HUES6 (cell line): Measurements from ENCODE around the gene IQCN.
A peak's percentile ranks its signal among the peaks of the same experiment; 100 is the strongest.

Source experiments
- H3K27ac ChIP-seq: 2 replicates; pipeline ENCODE4 v1.7.0; 2013; ENCODE audit warnings: low read depth, mild to moderate bottlenecking, low read length, inconsistent platforms
- H3K27me3 ChIP-seq: 2 replicates; pipeline ENCODE4 v1.6.1; 2013; ENCODE audit warnings: low read length; ENCODE audit not compliant: control insufficient read depth, insufficient read depth
- H3K36me3 ChIP-seq: 2 replicates; pipeline ENCODE4 v1.6.1; 2013; ENCODE audit warnings: low read length; ENCODE audit not compliant: control insufficient read depth, insufficient read depth
- H3K4me1 ChIP-seq: 2 replicates; pipeline ENCODE4 v1.6.1; 2013; ENCODE audit warnings: low read length; ENCODE audit not compliant: control insufficient read depth, insufficient read depth
- H3K4me3 ChIP-seq: 2 replicates; pipeline ENCODE4 v1.5.1; 2013; ENCODE audit warnings: low read depth, low read length
- H3K9ac ChIP-seq: one replicate; pipeline ENCODE4 v1.6.1; 2013; ENCODE audit warnings: mild to moderate bottlenecking, low read length
- H3K9me3 ChIP-seq: 2 replicates; pipeline ENCODE4 v1.6.1; 2013; ENCODE audit warnings: low read depth, low read length; ENCODE audit not compliant: control insufficient read depth, insufficient read depth

Gene IQCN

GRCh38 chr19:18291590-18292461 lies 17.6 kb upstream of the IQCN start:
- no peaks in the 10 kb centered on the region for H3K9me3 ChIP-seq

GRCh38 chr19:18291019-18291524 lies 16.8 kb upstream of the IQCN start:
- Histone ChIP-seq H3K27ac (peak overlapping the region; percentile 93), H3K4me1 (peaks cover 39% of the 10 kb centered on the region)

More at GRCh38 chr19:18291590-18292461, 17.6 kb upstream of the IQCN start:
- H3K4me1 ChIP-seq: peaks cover 34% of the 10 kb centered on the region
- H3K27ac ChIP-seq: peak overlapping the region; percentile 93
- peak overlapping the region; percentile 66 for H3K4me3 ChIP-seq
- peak overlapping the region; percentile 86 for H3K9ac ChIP-seq
- no peaks in the 10 kb centered on the region for H3K36me3 ChIP-seq
- H3K27me3 ChIP-seq: no peaks in the 10 kb centered on the region

DNA sequence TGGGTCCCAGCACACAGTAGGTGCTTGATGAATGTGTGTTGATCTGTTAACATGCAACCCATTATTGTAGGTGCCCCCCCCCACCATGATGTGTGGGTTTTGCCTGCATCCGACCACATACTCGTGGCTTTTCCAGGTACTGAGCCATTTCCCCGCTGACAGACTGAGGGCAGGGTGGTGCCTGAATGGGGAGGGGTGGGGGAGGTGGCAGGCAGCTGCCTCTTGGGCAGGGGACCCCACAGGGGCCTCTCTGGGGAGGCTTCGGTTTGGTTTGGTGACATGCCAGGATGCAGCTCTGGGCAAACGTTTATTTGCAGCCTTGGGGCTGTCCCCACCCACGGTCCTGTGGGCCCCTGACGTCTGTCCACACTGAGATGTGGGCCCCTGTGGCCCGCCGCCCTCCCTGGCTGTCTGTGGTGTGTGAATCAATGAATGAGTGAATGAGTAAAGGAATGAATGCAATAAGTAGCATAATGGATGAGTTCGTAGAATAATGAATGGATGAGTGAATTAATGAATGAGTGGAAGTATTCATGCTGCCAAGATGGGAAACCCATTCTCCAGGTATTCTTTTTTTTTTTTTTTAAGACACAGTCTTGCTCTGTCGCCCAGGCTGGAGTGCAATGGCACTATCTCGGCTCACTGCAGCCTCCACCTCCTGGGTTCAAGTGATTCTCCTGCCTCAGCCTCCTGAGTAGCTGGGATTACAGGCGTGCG lies 16.2 kb upstream of the IQCN start:
- H3K4me3 ChIP-seq: no peak overlapping the region
- H3K36me3 ChIP-seq: no peaks in the 10 kb centered on the region
- H3K9me3 ChIP-seq: no peaks in the 10 kb centered on the region
- H3K27me3 ChIP-seq: no peaks in the 10 kb centered on the region
- no peak overlapping the region for H3K27ac ChIP-seq
- peaks cover 41% of the 10 kb centered on the region for H3K4me1 ChIP-seq
- H3K9ac ChIP-seq: no peak overlapping the region

More at GRCh38 chr19:18291019-18291524, 16.8 kb upstream of the IQCN start:
- Histone ChIP-seq H3K36me3 (no peaks in the 10 kb centered on the region), H3K9me3 (no peaks in the 10 kb centered on the region), H3K9ac (peak overlapping the region; percentile 66), H3K27me3 (no peaks in the 10 kb centered on the region), H3K4me3 (peak overlapping the region; percentile 66)

- no peak overlapping the region for H3K4me3 ChIP-seq
- H3K27ac ChIP-seq: no peak overlapping the region
- no peak overlapping the region for H3K9ac ChIP-seq
- H3K4me1 ChIP-seq: peaks cover 41% of the 10 kb centered on the region
- H3K27me3 ChIP-seq: no peaks in the 10 kb centered on the region
- no peaks in the 10 kb centered on the region for H3K36me3 ChIP-seq
- no peaks in the 10 kb centered on the region for H3K9me3 ChIP-seq
Measured at GRCh38 chr19:18289471-18290301, 15.4 kb upstream of the IQCN start.

DNA sequence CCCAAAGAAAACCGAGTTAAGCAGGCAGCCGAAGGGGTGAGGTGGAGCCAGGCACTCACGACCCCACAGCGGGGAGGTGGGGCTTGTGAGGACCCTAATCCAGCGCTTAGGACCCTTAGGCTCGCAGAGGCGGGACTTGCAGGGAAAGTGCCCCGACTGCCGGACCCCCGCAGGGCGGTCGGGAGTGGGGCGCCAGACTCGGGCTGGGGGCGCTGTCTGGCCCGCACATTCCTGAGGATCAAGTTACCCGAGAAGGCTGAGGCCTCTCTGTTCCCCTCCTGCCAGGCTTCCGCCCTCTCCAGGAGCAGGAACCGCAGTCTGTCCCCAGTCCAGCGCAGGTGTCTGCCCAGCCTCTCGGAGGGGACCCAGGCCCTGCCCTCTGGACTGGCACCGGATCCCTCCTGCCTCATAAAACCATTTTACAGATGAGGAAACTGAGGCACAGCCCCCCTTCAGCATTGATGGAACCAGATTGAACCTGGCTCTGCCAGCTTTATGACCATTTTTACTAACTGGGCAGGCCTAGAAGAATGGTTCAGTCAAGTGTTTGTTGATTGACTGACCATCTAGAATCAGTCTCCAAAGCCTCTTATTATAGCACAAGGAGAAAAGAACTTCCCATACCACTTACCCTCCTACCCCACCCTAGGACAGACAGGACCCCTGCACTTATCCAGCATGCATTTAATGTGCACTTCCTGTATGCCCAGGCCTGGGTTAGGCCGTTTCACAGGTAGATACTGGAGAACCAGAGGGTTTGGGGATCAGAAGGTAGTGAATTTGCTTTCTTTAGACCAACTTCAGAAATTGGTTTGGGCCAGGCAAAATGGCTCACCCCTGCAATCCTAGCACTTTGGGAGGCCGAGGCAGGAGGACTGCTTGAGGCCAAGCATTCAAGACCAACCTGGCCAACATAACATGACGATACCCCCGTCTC lies 13.9 kb upstream of the IQCN start:
- H3K27me3 ChIP-seq: no peaks in the 10 kb centered on the region
- H3K27ac ChIP-seq: peak overlapping the region; percentile 20; the same call in 1 of the 2 replicates
- H3K4me3 ChIP-seq: peak overlapping the region; percentile 40
- peak overlapping the region; percentile 58 for H3K9ac ChIP-seq
- H3K4me1 ChIP-seq: peaks cover 28% of the 10 kb centered on the region
- no peaks in the 10 kb centered on the region for H3K9me3 ChIP-seq
- no peaks in the 10 kb centered on the region for H3K36me3 ChIP-seq

DNA sequence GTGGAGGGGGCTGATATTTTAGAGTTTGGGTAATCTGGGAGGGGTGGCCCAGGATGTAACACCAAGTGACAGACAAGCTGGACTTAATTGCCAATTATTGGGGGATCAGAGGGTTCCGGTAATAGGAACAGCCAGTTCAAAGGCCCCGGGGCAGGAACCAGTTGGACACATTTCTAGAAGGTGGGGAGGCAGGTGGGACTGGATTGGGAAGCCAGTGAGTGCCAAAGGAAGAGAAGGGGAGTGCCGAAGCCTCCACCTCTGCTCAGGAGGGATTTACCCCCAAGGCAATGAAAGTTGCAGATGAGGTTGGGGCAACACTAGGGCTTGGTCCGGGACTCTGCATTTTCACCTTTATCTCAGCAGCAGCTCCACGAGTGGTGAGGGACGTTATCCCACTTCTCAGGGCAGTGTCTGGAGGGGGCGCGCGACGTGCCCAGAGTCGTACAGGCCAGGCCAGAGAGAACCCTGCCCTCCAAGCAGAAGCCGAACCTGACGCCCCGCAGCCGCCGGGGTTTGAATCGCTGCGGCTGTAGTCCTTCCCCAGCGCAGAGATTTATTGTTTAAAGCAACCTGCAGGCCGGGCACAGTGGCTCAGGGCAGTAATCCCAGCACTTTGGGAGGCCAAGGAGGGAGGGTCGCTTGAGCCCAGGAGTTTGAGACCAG lies 12.9 kb upstream of the IQCN start:
- no peaks in the 10 kb centered on the region for H3K9me3 ChIP-seq
- no peaks in the 10 kb centered on the region for H3K36me3 ChIP-seq
- H3K4me3 ChIP-seq: peak overlapping the region; percentile 40
- peaks cover 32% of the 10 kb centered on the region for H3K4me1 ChIP-seq
- H3K27ac ChIP-seq: peak overlapping the region; percentile 20; the same call in 1 of the 2 replicates
- H3K9ac ChIP-seq: peak overlapping the region; percentile 58
- H3K27me3 ChIP-seq: no peaks in the 10 kb centered on the region

GRCh38 chr19:18284712-18285360 lies 10.6 kb upstream of the IQCN start:
- no peak overlapping the region for H3K4me3 ChIP-seq
- H3K27me3 ChIP-seq: no peaks in the 10 kb centered on the region
- H3K36me3 ChIP-seq: no peaks in the 10 kb centered on the region
- H3K9ac ChIP-seq: no peak overlapping the region
- no peak overlapping the region for H3K27ac ChIP-seq
- H3K9me3 ChIP-seq: no peaks in the 10 kb centered on the region
- H3K4me1 ChIP-seq: peaks cover 28% of the 10 kb centered on the region

DNA sequence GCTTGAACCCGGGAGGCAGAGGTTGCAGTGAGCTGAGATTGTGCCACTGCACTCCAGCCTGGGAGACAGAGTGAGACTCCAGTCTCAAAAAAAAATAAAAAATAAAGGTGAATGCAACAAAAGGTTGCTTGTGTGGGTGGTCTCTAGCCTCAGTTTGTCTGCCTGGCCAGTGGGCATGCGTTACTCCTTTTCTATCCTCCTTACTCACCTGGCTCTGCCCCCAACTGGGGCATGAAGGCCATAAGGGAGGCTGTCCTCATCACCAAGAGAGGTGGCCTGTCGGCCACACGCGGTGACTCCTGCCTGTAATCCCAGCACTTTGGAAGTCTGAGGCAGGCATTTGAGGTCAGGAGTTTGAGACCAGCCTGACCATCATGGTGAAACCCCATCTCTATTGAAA lies 9.1 kb upstream of the IQCN start:
- Histone ChIP-seq H3K27ac (no peak overlapping the region), H3K4me1 (peaks cover 32% of the 10 kb centered on the region), H3K27me3 (no peaks in the 10 kb centered on the region), H3K36me3 (peaks cover 8% of the 10 kb centered on the region), H3K9me3 (no peaks in the 10 kb centered on the region), H3K9ac (no peak overlapping the region), H3K4me3 (no peak overlapping the region)

DNA sequence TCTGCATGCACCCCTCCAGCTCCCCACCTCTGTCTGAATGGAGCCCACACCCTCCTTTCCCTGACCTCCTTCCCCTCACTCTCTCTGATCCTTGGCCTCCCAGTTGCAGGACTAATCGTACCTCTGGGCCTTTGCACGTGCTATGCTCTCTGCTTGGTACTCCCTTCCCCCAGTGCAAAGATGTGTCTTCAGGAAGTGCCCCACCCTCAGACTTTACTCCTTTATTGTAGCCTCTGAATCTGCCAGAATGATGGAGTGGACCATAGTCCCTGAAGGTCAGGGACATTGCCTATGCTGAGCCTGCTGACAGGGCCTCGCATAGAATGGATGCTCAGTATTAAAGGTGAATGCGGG lies 8.5 kb upstream of the IQCN start:
- H3K36me3 ChIP-seq: peaks cover 13% of the 10 kb centered on the region
- H3K27me3 ChIP-seq: no peaks in the 10 kb centered on the region
- peak overlapping the region; percentile 98; the same call in 1 of the 2 replicates for H3K27ac ChIP-seq
- peaks cover 32% of the 10 kb centered on the region for H3K4me1 ChIP-seq
- H3K9ac ChIP-seq: peak overlapping the region; percentile 91
- H3K9me3 ChIP-seq: no peaks in the 10 kb centered on the region
- H3K4me3 ChIP-seq: peak overlapping the region; percentile 72
